Mesothelial cell of epicardium (in vitro differentiated cells): ENCODE results near the gene TTC19. TPM values are rescaled to one million over a fixed set of nuclear protein-coding genes. Genes with fewer than 3 reads are reported as not detected.

Experiments
- DNase-seq, 2 experiments: peaks; one replicate each; pipeline ENCODE4 v3.0.0; 2021; ENCODE audit warnings: low spot score in 2 of 2; ENCODE audit not compliant: unreplicated experiment in 2 of 2
- H3K27ac Mint-ChIP-seq: 2 replicates; pipeline ENCODE4 v1.8.0; 2021; ENCODE audit warnings: mixed read lengths
- H3K27me3 Mint-ChIP-seq: 2 replicates; pipeline ENCODE4 v1.8.0; 2021; ENCODE audit warnings: low read depth, mixed read lengths
- H3K36me3 Mint-ChIP-seq: 2 replicates; pipeline ENCODE4 v1.8.0; 2021; ENCODE audit warnings: mixed read lengths
- H3K4me1 Mint-ChIP-seq: 2 replicates; pipeline ENCODE4 v1.8.0; 2021; ENCODE audit warnings: mixed read lengths
- H3K4me3 Mint-ChIP-seq: 2 replicates; pipeline ENCODE4 v1.8.0; 2021; ENCODE audit warnings: mild to moderate bottlenecking, moderate library complexity, mixed read lengths
- H3K9me3 Mint-ChIP-seq: 2 replicates; pipeline ENCODE4 v1.8.0; 2021; ENCODE audit warnings: mixed read lengths
- CTCF ChIP-seq: fragments of 200-600 bp; sonication (generic); IDR thresholded peaks from one replicate; pipeline ENCODE4 v1.5.0; 2021; ENCODE audit warnings: antibody characterized with exemption; ENCODE audit not compliant: unreplicated experiment
- total RNA-seq: library from RNA; stranded (reverse); gene quantifications from 3 replicates; pipeline ENCODE4 v1.2.1, GENCODE V29; 2021

The TTC19 gene
- total RNA-seq, 1 donor from 2014 or later = 41.7 TPM

GRCh38 chr17:15970500-15970899 lies 29.1 kb upstream of the TTC19 start:
- no peak overlapping the region for H3K4me3 Mint-ChIP-seq
- no peak overlapping the region for H3K27ac Mint-ChIP-seq

GRCh38 chr17:15971098-15971678 lies 28.4 kb upstream of the TTC19 start:
- DNase-seq = no peak
- no peak overlapping the region for H3K4me3 Mint-ChIP-seq
- H3K36me3 Mint-ChIP-seq = peaks cover 12% of the 10 kb centered on the region
- no peak for TF ChIP-seq CTCF
- peaks cover 18% of the 10 kb centered on the region for H3K4me1 Mint-ChIP-seq
- H3K27ac Mint-ChIP-seq = peak overlapping the region; percentile 35
- no peaks in the 10 kb centered on the region for H3K27me3 Mint-ChIP-seq
- no peaks in the 10 kb centered on the region for H3K9me3 Mint-ChIP-seq

More at GRCh38 chr17:15970500-15970899, 29.1 kb upstream of the TTC19 start:
- H3K9me3 Mint-ChIP-seq = no peaks in the 10 kb centered on the region
- peaks cover 12% of the 10 kb centered on the region for H3K36me3 Mint-ChIP-seq
- no peaks in the 10 kb centered on the region for H3K27me3 Mint-ChIP-seq
- peaks cover 23% of the 10 kb centered on the region for H3K4me1 Mint-ChIP-seq
- no peak for DNase-seq
- TF ChIP-seq CTCF = no peak

GRCh38 chr17:15971882-15972281 lies 27.7 kb upstream of the TTC19 start:
- Mint-ChIP-seq H3K36me3 (peaks cover 14% of the 10 kb centered on the region), H3K27ac (no peak overlapping the region), H3K27me3 (no peaks in the 10 kb centered on the region), H3K4me1 (peaks cover 11% of the 10 kb centered on the region), H3K4me3 (no peak overlapping the region), H3K9me3 (no peaks in the 10 kb centered on the region)
- no peak for DNase-seq
- no peak for TF ChIP-seq CTCF

- DNase-seq = no peak
- H3K27me3 Mint-ChIP-seq = no peaks in the 10 kb centered on the region
- H3K36me3 Mint-ChIP-seq = peaks cover 14% of the 10 kb centered on the region
- no peaks in the 10 kb centered on the region for H3K9me3 Mint-ChIP-seq
- no peak for TF ChIP-seq CTCF
- H3K27ac Mint-ChIP-seq = no peak overlapping the region
- H3K4me1 Mint-ChIP-seq = peaks cover 10% of the 10 kb centered on the region
- H3K4me3 Mint-ChIP-seq = no peak overlapping the region
These were observed 27.1 kb upstream of the TTC19 start for GRCh38 chr17:15972497-15972951.

- no peak overlapping the region for H3K4me3 Mint-ChIP-seq
- H3K4me1 Mint-ChIP-seq = peaks cover 10% of the 10 kb centered on the region
- H3K36me3 Mint-ChIP-seq = peaks cover 18% of the 10 kb centered on the region
- no peaks in the 10 kb centered on the region for H3K27me3 Mint-ChIP-seq
- H3K9me3 Mint-ChIP-seq = no peaks in the 10 kb centered on the region
- no peak overlapping the region for H3K27ac Mint-ChIP-seq
- no peak for TF ChIP-seq CTCF
- DNase-seq = no peak
These were observed 26.6 kb upstream of the TTC19 start for GRCh38 chr17:15973016-15973415.
